Peyer's patch (tissue), 4 donors: ENCODE results near the gene FBXW7. TPM values are rescaled to one million over a fixed set of nuclear protein-coding genes. Genes with fewer than 3 reads are reported as not detected.

Source experiments
- DNase-seq, 3 donors: peaks; one replicate each; pipeline ENCODE4 v3.0.0-alpha.2; 2017 to 2019
- H3K27ac ChIP-seq, 4 donors: fragments of 200-600 bp; sonication (generic); one replicate each; pipeline ENCODE4 v1.5.1; 2016 to 2019
- H3K27me3 ChIP-seq, 2 donors: fragments of 200-600 bp; sonication (generic); one replicate each; pipeline ENCODE4 v1.5.1; 2019
- H3K36me3 ChIP-seq, 3 donors: fragments of 200-600 bp; sonication (generic); one replicate each; pipeline ENCODE4 v1.5.1; 2016 to 2019
- H3K4me1 ChIP-seq, 4 donors: fragments of 200-600 bp; sonication (generic); one replicate each; pipeline ENCODE4 v1.5.1; 2016 to 2019
- H3K4me3 ChIP-seq, 4 donors: fragments of 200-600 bp; sonication (generic); 1 replicate in 3 of 4; 2 replicates in 1 of 4; pipeline ENCODE4 v1.5.1; 2016 to 2019; ENCODE audit warnings: mild to moderate bottlenecking in 1 of 4
- H3K9me3 ChIP-seq, 4 donors: fragments of 200-600 bp; sonication (generic); one replicate each; pipeline ENCODE4 v1.5.1; 2016 to 2019; ENCODE audit warnings: mild to moderate bottlenecking in 1 of 4
- POLR2A ChIP-seq, 2 donors: fragments of 450-650 bp; IDR thresholded peaks; one replicate each; pipeline ENCODE4 v1.5.1; 2017; ENCODE audit warnings: antibody characterized with exemption in 2 of 2, mild to moderate bottlenecking in 2 of 2, moderate library complexity in 2 of 2
- total RNA-seq, 4 donors: library from RNA; depleted of rRNA; stranded (reverse); fragments of >200 nt; gene quantifications; one replicate each; pipeline ENCODE4 v1.1.0, GENCODE V29; 2016
- TF ChIP-seq, protein P1 (sequence below), 6 experiments: fragments of 450-650 bp in 4 of 6; fragments of 200-600 bp in 2 of 6; sonication (generic) in 1 of 6; IDR thresholded peaks; one replicate each; pipeline ENCODE4 v1.5.1; 2017 to 2019; ENCODE audit warnings: antibody characterized with exemption in 6 of 6, mild to moderate bottlenecking in 3 of 6, moderate library complexity in 1 of 6

FBXW7 gene
- total RNA-seq, 4 donors from 2014 or later = 33.4 to 120 (median 43.0) TPM

DNA sequence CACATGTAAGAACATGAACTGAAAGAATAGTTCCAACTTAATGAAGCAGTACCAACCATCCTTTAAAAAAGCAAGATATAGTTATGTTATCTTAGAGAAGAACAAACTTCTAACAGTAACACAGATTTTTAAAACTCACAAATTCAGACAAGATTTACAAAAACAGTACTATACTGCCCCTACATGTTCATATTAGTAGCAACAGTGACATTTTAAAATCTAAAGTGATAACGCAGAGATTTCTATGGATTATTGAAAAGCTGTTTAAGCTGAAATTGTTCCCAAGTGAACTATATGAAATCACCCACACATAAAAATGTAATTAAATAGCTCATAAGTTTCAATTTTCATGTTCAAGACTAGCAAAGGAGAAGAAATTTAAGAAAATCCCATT, 166.0 kb downstream of the FBXW7 start:
- Histone ChIP-seq H3K4me1 (no peaks in the 10 kb centered on the region), H3K27ac (no peak overlapping the region), H3K27me3 (no peaks in the 10 kb centered on the region), H3K4me3 (no peak overlapping the region), H3K36me3 (no peaks in the 10 kb centered on the region), H3K9me3 (no peaks in the 10 kb centered on the region)
- no peak for TF ChIP-seq POLR2A (IDR thresholded peaks at IDR 0.05)
- TF ChIP-seq, protein P1, sequence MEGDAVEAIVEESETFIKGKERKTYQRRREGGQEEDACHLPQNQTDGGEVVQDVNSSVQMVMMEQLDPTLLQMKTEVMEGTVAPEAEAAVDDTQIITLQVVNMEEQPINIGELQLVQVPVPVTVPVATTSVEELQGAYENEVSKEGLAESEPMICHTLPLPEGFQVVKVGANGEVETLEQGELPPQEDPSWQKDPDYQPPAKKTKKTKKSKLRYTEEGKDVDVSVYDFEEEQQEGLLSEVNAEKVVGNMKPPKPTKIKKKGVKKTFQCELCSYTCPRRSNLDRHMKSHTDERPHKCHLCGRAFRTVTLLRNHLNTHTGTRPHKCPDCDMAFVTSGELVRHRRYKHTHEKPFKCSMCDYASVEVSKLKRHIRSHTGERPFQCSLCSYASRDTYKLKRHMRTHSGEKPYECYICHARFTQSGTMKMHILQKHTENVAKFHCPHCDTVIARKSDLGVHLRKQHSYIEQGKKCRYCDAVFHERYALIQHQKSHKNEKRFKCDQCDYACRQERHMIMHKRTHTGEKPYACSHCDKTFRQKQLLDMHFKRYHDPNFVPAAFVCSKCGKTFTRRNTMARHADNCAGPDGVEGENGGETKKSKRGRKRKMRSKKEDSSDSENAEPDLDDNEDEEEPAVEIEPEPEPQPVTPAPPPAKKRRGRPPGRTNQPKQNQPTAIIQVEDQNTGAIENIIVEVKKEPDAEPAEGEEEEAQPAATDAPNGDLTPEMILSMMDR (IDR thresholded peaks at IDR 0.05) = peak in 2 of 6 experiments; percentile 17
- DNase-seq = no peak

DNA sequence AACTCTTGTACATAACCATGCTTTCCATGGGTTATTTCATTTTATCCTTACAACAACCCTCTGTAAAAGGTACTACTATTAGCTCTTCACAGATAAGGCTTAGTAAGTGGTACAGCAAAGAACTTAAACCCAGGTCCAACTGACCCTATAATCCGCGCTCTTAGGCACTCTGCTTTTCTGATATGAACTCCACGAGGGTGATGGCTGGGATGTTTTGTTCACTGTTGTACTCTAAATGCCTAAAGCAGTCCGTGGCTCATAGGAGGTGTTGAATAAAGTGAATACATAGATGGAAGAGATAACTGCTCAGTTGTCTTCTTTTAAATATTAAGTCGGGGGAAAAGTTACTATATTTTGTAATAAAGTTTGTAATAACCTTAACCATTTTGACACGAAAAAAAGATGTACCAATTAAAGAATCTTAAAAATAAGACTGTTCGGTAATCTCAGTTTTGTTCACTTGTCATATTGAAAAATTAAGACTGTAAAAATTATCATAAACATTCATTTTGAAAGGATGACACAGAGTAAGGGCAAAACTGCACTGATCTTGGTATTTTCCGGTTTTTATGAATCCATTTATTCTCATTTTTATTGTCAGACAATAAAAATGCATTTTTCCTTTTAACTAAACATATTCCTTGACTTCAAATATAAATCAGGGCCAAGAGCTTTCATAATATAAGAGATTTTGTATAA, 166.5 kb downstream of the FBXW7 start:
- H3K4me3 ChIP-seq = no peak overlapping the region
- H3K9me3 ChIP-seq = no peaks in the 10 kb centered on the region
- no peaks in the 10 kb centered on the region for H3K27me3 ChIP-seq
- no peak for DNase-seq
- TF ChIP-seq, protein P1 (IDR thresholded peaks at IDR 0.05) = no peak
- TF ChIP-seq POLR2A (IDR thresholded peaks at IDR 0.05) = no peak
- no peaks in the 10 kb centered on the region for H3K4me1 ChIP-seq
- no peak overlapping the region for H3K27ac ChIP-seq
- H3K36me3 ChIP-seq = no peaks in the 10 kb centered on the region

DNA sequence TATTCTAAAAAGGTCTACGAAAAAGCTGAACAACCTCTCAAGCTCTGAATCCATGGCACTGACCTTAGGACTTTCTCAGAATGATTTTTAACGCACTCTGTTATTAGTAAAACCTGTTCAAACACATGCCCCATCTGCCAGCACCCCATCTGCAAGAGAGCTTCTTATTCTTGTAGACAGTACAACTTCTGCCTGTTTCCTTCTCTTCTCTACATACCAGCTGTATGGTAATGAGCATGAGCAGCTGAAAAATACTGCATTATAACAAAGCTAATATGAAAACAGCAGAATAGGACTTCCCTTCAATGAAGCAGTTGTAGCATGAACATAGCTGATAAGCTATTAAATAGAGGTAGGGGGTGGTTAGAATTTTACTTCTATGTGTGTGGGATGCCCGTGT, 167.9 kb downstream of the FBXW7 start:
- H3K9me3 ChIP-seq = no peaks in the 10 kb centered on the region
- no peak overlapping the region for H3K4me3 ChIP-seq
- H3K27ac ChIP-seq = no peak overlapping the region
- H3K27me3 ChIP-seq = no peaks in the 10 kb centered on the region
- H3K4me1 ChIP-seq = no peaks in the 10 kb centered on the region
- no peak for DNase-seq
- no peaks in the 10 kb centered on the region for H3K36me3 ChIP-seq
- TF ChIP-seq POLR2A (IDR thresholded peaks at IDR 0.05) = no peak
- TF ChIP-seq, protein P1 (IDR thresholded peaks at IDR 0.05) = no peak

DNA sequence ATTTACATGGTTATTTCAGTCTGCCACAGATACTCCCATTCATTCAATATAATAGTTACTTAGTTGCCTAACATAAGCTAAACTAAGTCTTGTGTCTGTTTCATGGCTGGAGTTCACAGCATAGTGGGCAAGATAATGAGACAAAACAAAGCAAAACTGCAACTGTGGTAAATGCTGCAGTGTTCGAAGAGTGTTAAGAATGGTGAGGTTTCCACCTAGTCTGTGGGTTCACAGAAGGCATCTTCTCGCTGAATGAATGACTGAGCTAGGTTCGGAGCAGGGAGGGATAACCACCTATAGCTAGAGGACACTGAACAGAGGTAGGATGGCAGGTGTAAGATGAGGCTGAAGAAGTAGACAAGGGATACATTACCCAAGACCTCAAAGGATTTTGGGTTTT, 171.0 kb downstream of the FBXW7 start:
- Histone ChIP-seq H3K27ac (no peak overlapping the region), H3K27me3 (no peaks in the 10 kb centered on the region), H3K9me3 (no peaks in the 10 kb centered on the region), H3K4me3 (no peak overlapping the region), H3K4me1 (no peaks in the 10 kb centered on the region), H3K36me3 (no peaks in the 10 kb centered on the region)
- no peak for DNase-seq
- no peak for TF ChIP-seq POLR2A (IDR thresholded peaks at IDR 0.05)
- TF ChIP-seq, protein P1 (IDR thresholded peaks at IDR 0.05) = no peak

DNA sequence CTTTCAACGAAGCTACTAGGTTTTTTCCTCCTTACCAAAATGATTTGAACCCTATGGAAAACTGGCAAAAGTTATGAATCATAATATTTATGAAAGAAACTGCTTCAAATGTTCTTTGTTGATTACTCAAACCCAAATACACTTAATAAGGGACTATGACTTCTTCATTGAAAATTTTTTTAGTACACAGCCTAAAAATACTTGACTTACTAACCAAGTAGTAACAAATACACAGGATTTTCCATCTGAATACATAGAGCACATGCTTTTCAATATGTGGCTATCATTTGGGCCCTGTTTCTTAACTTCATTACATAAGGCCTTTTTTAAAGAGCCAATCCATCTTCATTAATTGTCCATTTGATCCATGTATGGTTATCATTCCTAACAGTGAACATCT, 171.5 kb downstream of the FBXW7 start:
- H3K4me1 ChIP-seq = no peaks in the 10 kb centered on the region
- H3K27me3 ChIP-seq = no peaks in the 10 kb centered on the region
- H3K4me3 ChIP-seq = no peak overlapping the region
- H3K9me3 ChIP-seq = no peaks in the 10 kb centered on the region
- H3K27ac ChIP-seq = no peak overlapping the region
- TF ChIP-seq, protein P1 (IDR thresholded peaks at IDR 0.05) = no peak
- no peaks in the 10 kb centered on the region for H3K36me3 ChIP-seq
- DNase-seq = no peak

DNA sequence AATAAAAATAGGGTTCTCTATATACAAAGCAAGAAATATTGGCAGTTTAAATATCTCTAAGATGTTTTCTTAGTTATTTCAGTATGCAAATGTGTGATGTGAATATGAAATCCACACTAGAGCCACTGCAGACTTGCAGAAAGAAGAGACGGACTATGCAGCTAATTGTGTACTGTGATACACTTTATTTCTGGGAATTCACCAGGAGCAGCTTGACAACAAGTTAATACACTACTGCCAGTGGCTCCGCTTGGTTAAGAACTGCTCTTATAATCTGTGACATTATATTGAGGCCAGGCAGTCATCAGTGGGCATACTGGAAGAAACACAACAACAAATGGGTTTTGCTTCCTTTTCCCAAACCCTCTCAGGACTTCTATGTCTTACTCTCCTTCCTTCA, 172.0 kb downstream of the FBXW7 start:
- TF ChIP-seq, protein P1 (IDR thresholded peaks at IDR 0.05) = no peak
- no peak for TF ChIP-seq POLR2A (IDR thresholded peaks at IDR 0.05)
- Histone ChIP-seq H3K36me3 (no peaks in the 10 kb centered on the region), H3K9me3 (no peaks in the 10 kb centered on the region), H3K4me1 (no peaks in the 10 kb centered on the region), H3K27ac (no peak overlapping the region), H3K4me3 (no peak overlapping the region), H3K27me3 (no peaks in the 10 kb centered on the region)
- DNase-seq = no peak
